Endodermal cell (in vitro differentiated cells): ENCODE data around the gene AFF1. TPM values are rescaled to one million over a fixed set of nuclear protein-coding genes. Genes with fewer than 3 reads are reported as not detected.

Experiments used
- DNase-seq: peaks from one replicate; pipeline ENCODE4 v3.0.0-alpha.2; 2017
- H3K27ac ChIP-seq: 2 replicates; pipeline ENCODE4 v1.5.1; 2013; ENCODE audit warnings: mild to moderate bottlenecking, low read depth, low read length, moderate library complexity
- H3K27me3 ChIP-seq: 2 replicates; pipeline ENCODE4 v1.6.1; 2013; ENCODE audit warnings: mild to moderate bottlenecking, low read length, moderate library complexity; ENCODE audit not compliant: insufficient read depth, control insufficient read depth, poor library complexity, severe bottlenecking
- H3K36me3 ChIP-seq: 2 replicates; pipeline ENCODE4 v1.7.0; 2013; ENCODE audit warnings: mild to moderate bottlenecking, low read length, moderate library complexity; ENCODE audit not compliant: control insufficient read depth, insufficient read depth
- H3K4me1 ChIP-seq: one replicate; pipeline ENCODE4 v1.7.0; 2013; ENCODE audit warnings: low read length; ENCODE audit not compliant: control insufficient read depth, insufficient read depth
- H3K4me3 ChIP-seq: 2 replicates; pipeline ENCODE4 v1.5.1; 2013; ENCODE audit warnings: mild to moderate bottlenecking, low read length, moderate library complexity
- H3K9ac ChIP-seq: 2 replicates; pipeline ENCODE4 v1.6.1; 2013; ENCODE audit warnings: mild to moderate bottlenecking, low read length, moderate library complexity; ENCODE audit not compliant: poor library complexity, severe bottlenecking; ENCODE audit errors: extremely low read depth
- H3K9me3 ChIP-seq: 2 replicates; pipeline ENCODE4 v1.6.1; 2013; ENCODE audit warnings: mild to moderate bottlenecking, low read length, moderate library complexity; ENCODE audit not compliant: control insufficient read depth
- H3K27ac Mint-ChIP-seq: 2 replicates; pipeline ENCODE4 v1.8.0; 2020; ENCODE audit warnings: mixed read lengths
- H3K27me3 Mint-ChIP-seq: 2 replicates; pipeline ENCODE4 v1.8.0; 2021; ENCODE audit warnings: mild to moderate bottlenecking, mixed read lengths; ENCODE audit not compliant: insufficient read depth
- H3K36me3 Mint-ChIP-seq: 2 replicates; pipeline ENCODE4 v1.8.0; 2020; ENCODE audit warnings: low read depth, mixed read lengths
- H3K4me1 Mint-ChIP-seq: 2 replicates; pipeline ENCODE4 v1.8.0; 2020; ENCODE audit warnings: mixed read lengths
- H3K4me3 Mint-ChIP-seq: 2 replicates; pipeline ENCODE4 v1.8.0; 2020; ENCODE audit warnings: mild to moderate bottlenecking, moderate library complexity, mixed read lengths
- H3K9me3 Mint-ChIP-seq: 2 replicates; pipeline ENCODE4 v1.8.0; 2020; ENCODE audit warnings: mild to moderate bottlenecking, mixed read lengths
- CTCF ChIP-seq: fragments of 200-600 bp; sonication (generic); conservative IDR thresholded peaks from 2 replicates; pipeline ENCODE4 v1.5.0; 2021; ENCODE audit warnings: antibody characterized with exemption, mild to moderate bottlenecking
- WGBS, 2 experiments: methylation state at CpG; one replicate each; pipeline versions ENCODE4 v1.1.5 to v1.1.7; 2013; ENCODE audit warnings: missing lambda C conversion rate in 2 of 2, mixed read lengths in 1 of 2; ENCODE audit not compliant: insufficient coverage in 1 of 2, insufficient read length in 1 of 2; 5-methylcytosine and 5-hydroxymethylcytosine counted together
- total RNA-seq, 2 donors: library from RNA; stranded (reverse); fragmentation: NEBNext Ultra II Directional in 1 of 2; extraction: Animal tissue kit (Norgen Biotek cat#: 25700) in 1 of 2; gene quantifications; 2 replicates in 1 of 2; 3 replicates in 1 of 2; pipeline ENCODE4 v1.2.1, GENCODE V29; 2021

AFF1 gene
- total RNA-seq, 2 donors from 2014 or later: 134 to 171 TPM

- Histone ChIP-seq H3K27ac (peak overlapping the region; percentile 13), H3K27me3 (no peaks in the 10 kb centered on the region), H3K4me1 (no peaks in the 10 kb centered on the region), H3K9ac (no peak overlapping the region), H3K4me3 (no peak overlapping the region), H3K9me3 (no peaks in the 10 kb centered on the region), H3K36me3 (peaks cover 93% of the 10 kb centered on the region)
- no peak overlapping the region for H3K4me3 Mint-ChIP-seq
- H3K9me3 Mint-ChIP-seq: no peaks in the 10 kb centered on the region
- WGBS, 2 experiments: 97 to 100% methylated on average over 2 to 5 of the region's 5 CpGs
- DNase-seq: no peak
- H3K27ac Mint-ChIP-seq: peak overlapping the region; percentile 88
- TF ChIP-seq CTCF: no peak
- peaks cover 84% of the 10 kb centered on the region for H3K36me3 Mint-ChIP-seq
- peaks cover 28% of the 10 kb centered on the region for H3K4me1 Mint-ChIP-seq
- H3K27me3 Mint-ChIP-seq: no peaks in the 10 kb centered on the region
Observed at GRCh38 chr4:87117732-87118075, 182.9 kb downstream of the AFF1 start.

- H3K4me1 ChIP-seq: no peaks in the 10 kb centered on the region
- no peak overlapping the region for H3K27ac Mint-ChIP-seq
- H3K36me3 ChIP-seq: peaks cover 88% of the 10 kb centered on the region
- H3K27ac ChIP-seq: no peak overlapping the region
- H3K9me3 ChIP-seq: no peaks in the 10 kb centered on the region
- WGBS, 2 experiments: 100% methylated on average over 1 of the region's 1 CpG
- H3K4me1 Mint-ChIP-seq: peaks cover 28% of the 10 kb centered on the region
- H3K4me3 Mint-ChIP-seq: no peak overlapping the region
- no peaks in the 10 kb centered on the region for H3K27me3 Mint-ChIP-seq
- no peak overlapping the region for H3K4me3 ChIP-seq
- DNase-seq: no peak
- H3K9ac ChIP-seq: no peak overlapping the region
- peaks cover 78% of the 10 kb centered on the region for H3K36me3 Mint-ChIP-seq
- no peaks in the 10 kb centered on the region for H3K9me3 Mint-ChIP-seq
- no peak for TF ChIP-seq CTCF
- H3K27me3 ChIP-seq: no peaks in the 10 kb centered on the region
Observed at GRCh38 chr4:87118421-87118820, 183.6 kb downstream of the AFF1 start.

- Histone ChIP-seq H3K27ac (no peak overlapping the region), H3K36me3 (peaks cover 88% of the 10 kb centered on the region), H3K9me3 (no peaks in the 10 kb centered on the region), H3K4me1 (no peaks in the 10 kb centered on the region), H3K9ac (no peak overlapping the region), H3K4me3 (no peak overlapping the region), H3K27me3 (no peaks in the 10 kb centered on the region)
- H3K27ac Mint-ChIP-seq: no peak overlapping the region
- WGBS, 2 experiments: 91% methylated on average over 2 of the region's 2 CpGs; no CpG with 5 or more reads in 1 of the 2 experiments
- H3K4me3 Mint-ChIP-seq: no peak overlapping the region
- TF ChIP-seq CTCF: no peak
- no peaks in the 10 kb centered on the region for H3K27me3 Mint-ChIP-seq
- peaks cover 28% of the 10 kb centered on the region for H3K4me1 Mint-ChIP-seq
- H3K9me3 Mint-ChIP-seq: no peaks in the 10 kb centered on the region
- peaks cover 75% of the 10 kb centered on the region for H3K36me3 Mint-ChIP-seq
- peak; percentile 63 for DNase-seq
Observed at GRCh38 chr4:87118826-87119225, 184.0 kb downstream of the AFF1 start.
